IMR-90 (cell line): ENCODE results near the gene SRRM3. TPM values are rescaled to one million over a fixed set of nuclear protein-coding genes. Genes with fewer than 3 reads are reported as not detected.

ENCODE experiments used
- ATAC-seq: fragments of 200-7000 bp; cut with Tn5 transposase; 2 replicates; pipeline ENCODE4 v1.9.1; 2020; ENCODE audit warnings: low read depth, mild to moderate bottlenecking, moderate library complexity
- BruUV-seq: library from RNA; stranded (reverse); fragments of 400-500 nt; replicated peaks from 2 replicates; lab custom pipeline; 2021; lab: Mats Ljungman, UMichigan
- CTCF ChIA-PET: fragments of 300-600 bp; formaldehyde crosslinking; extraction: SDS; loops from one replicate; lab custom pipeline; 2021; ENCODE audit warnings: antibody characterized with exemption; lab: Yijun Ruan, JAX
- POLR2A ChIA-PET: fragments of 300-600 bp; sonication (Branson Sonifier 250); formaldehyde crosslinking; loops from one replicate; lab custom pipeline; 2022; ENCODE audit warnings: antibody characterized with exemption; ENCODE audit not compliant: unreplicated experiment; lab: Charles Lee
- DNase-seq: peaks from one replicate; pipeline ENCODE4 v3.0.0; 2013
- H2AFZ ChIP-seq: replicated peaks from 2 replicates; pipeline ENCODE3; 2013; ENCODE audit warnings: low read length, mild to moderate bottlenecking; ENCODE audit not compliant: poor library complexity
- H2AK5ac ChIP-seq: 2 replicates; pipeline ENCODE4 v1.6.1; 2013; ENCODE audit warnings: low read depth, low read length, inconsistent platforms
- H2AK9ac ChIP-seq: replicated peaks from 2 replicates; pipeline ENCODE3; 2013; ENCODE audit warnings: mild to moderate bottlenecking, low read depth, low read length, moderate library complexity; ENCODE audit not compliant: poor library complexity
- H2BK120ac ChIP-seq: 2 replicates; pipeline ENCODE4 v1.6.1; 2013; ENCODE audit warnings: low read depth, low read length, inconsistent platforms
- H2BK15ac ChIP-seq: 3 replicates; pipeline ENCODE4 v1.6.1; 2013; ENCODE audit warnings: low read depth, low read length, inconsistent platforms
- H2BK20ac ChIP-seq: 2 replicates; pipeline ENCODE4 v1.6.1; 2013; ENCODE audit warnings: low read depth, mild to moderate bottlenecking, inconsistent platforms, low read length, moderate library complexity
- H2BK5ac ChIP-seq: 2 replicates; pipeline ENCODE4 v1.6.1; 2013; ENCODE audit warnings: mild to moderate bottlenecking, low read depth, low read length, inconsistent platforms; ENCODE audit not compliant: poor library complexity, severe bottlenecking
- H3K14ac ChIP-seq: replicated peaks from 2 replicates; pipeline ENCODE4 v1.6.1; 2013; ENCODE audit warnings: low read depth, low read length, inconsistent platforms
- H3K18ac ChIP-seq: 2 replicates; pipeline ENCODE4 v1.6.1; 2013; ENCODE audit warnings: low read depth, low read length, control low read depth
- H3K23ac ChIP-seq: 2 replicates; pipeline ENCODE4 v1.6.1; 2013; ENCODE audit warnings: low read depth, low read length, inconsistent platforms
- H3K27ac ChIP-seq: 2 replicates; pipeline ENCODE4 v1.5.1; 2013; ENCODE audit warnings: mild to moderate bottlenecking, control low read depth, low read length; ENCODE audit not compliant: insufficient read depth
- H3K27me3 ChIP-seq: 2 replicates; pipeline ENCODE4 v1.6.1; 2013; ENCODE audit warnings: low read length; ENCODE audit not compliant: control insufficient read depth, insufficient read depth
- H3K36me3 ChIP-seq: 2 replicates; pipeline ENCODE4 v1.6.1; 2013; ENCODE audit warnings: low read length, mixed read lengths; ENCODE audit not compliant: control insufficient read depth, insufficient read depth
- H3K4ac ChIP-seq: 2 replicates; pipeline ENCODE4 v1.6.1; 2013; ENCODE audit warnings: low read depth, low read length, inconsistent platforms
- H3K4me1 ChIP-seq: 2 replicates; pipeline ENCODE4 v1.6.1; 2013; ENCODE audit warnings: low read length, mixed read lengths; ENCODE audit not compliant: control insufficient read depth, insufficient read depth
- H3K4me2 ChIP-seq: 2 replicates; pipeline ENCODE4 v1.6.1; 2013; ENCODE audit warnings: low read depth, mild to moderate bottlenecking, control low read depth, low read length, moderate library complexity
- H3K4me3 ChIP-seq: 2 replicates; pipeline ENCODE4 v1.5.1; 2013; ENCODE audit warnings: low read depth, mild to moderate bottlenecking, control low read depth, low read length, moderate library complexity; ENCODE audit not compliant: insufficient read depth
- H3K56ac ChIP-seq: 2 replicates; pipeline ENCODE4 v1.6.1; 2013; ENCODE audit warnings: low read length, inconsistent platforms; ENCODE audit not compliant: insufficient read depth; ENCODE audit errors: extremely low read depth
- H3K79me1 ChIP-seq, 2 experiments: 2 replicates each; pipeline ENCODE4 v1.6.1; 2013; ENCODE audit warnings: low read length in 2 of 2, inconsistent platforms in 1 of 2, low read depth in 1 of 2
- H3K9ac ChIP-seq: 2 replicates; pipeline ENCODE4 v1.6.1; 2013; ENCODE audit warnings: low read depth, low read length, control low read depth
- H3K9me1 ChIP-seq: 2 replicates; pipeline ENCODE4 v1.6.1; 2013; ENCODE audit warnings: low read length, inconsistent platforms; ENCODE audit not compliant: insufficient read depth
- H3K9me3 ChIP-seq: 2 replicates; pipeline ENCODE4 v1.6.1; 2013; ENCODE audit warnings: low read length; ENCODE audit not compliant: control insufficient read depth, insufficient read depth
- H4K20me1 ChIP-seq: 2 replicates; pipeline ENCODE4 v1.6.1; 2013; ENCODE audit warnings: low read length, inconsistent platforms; ENCODE audit not compliant: insufficient read depth
- H4K5ac ChIP-seq: 2 replicates; pipeline ENCODE4 v1.6.1; 2013; ENCODE audit warnings: mild to moderate bottlenecking, low read depth, low read length, control low read depth
- H4K8ac ChIP-seq, 2 experiments: 2 replicates each; pipeline ENCODE4 v1.6.1; 2013; ENCODE audit warnings: low read depth in 2 of 2, low read length in 2 of 2, control low read depth in 1 of 2, inconsistent platforms in 1 of 2
- H4K91ac ChIP-seq: 2 replicates; pipeline ENCODE4 v1.6.1; 2013; ENCODE audit warnings: low read depth, low read length, inconsistent platforms; ENCODE audit not compliant: insufficient read depth
- BHLHE40 ChIP-seq: fragments of 150-350 bp; IDR thresholded peaks from 2 replicates; pipeline ENCODE4 v1.6.1; 2016; ENCODE audit warnings: mild to moderate bottlenecking, low read depth, low read length
- CHD1 ChIP-seq: IDR thresholded peaks from 2 replicates; pipeline ENCODE4 v1.6.1; 2012; ENCODE audit warnings: low read depth, low read length, improper control_type of control experiment
- FOS ChIP-seq: fragments of 150-350 bp; IDR thresholded peaks from 2 replicates; pipeline ENCODE4 v1.6.1; 2016; ENCODE audit warnings: low read depth, low read length
- MAFK ChIP-seq: IDR thresholded peaks from 2 replicates; pipeline ENCODE4 v1.6.1; 2012; ENCODE audit warnings: low read depth, low read length, improper control_type of control experiment
- MAZ ChIP-seq: IDR thresholded peaks from 2 replicates; pipeline ENCODE4 v1.6.1; 2012; ENCODE audit warnings: low read depth, mild to moderate bottlenecking, low read length, improper control_type of control experiment, moderate library complexity, borderline replicate concordance
- RAD21 ChIP-seq: IDR thresholded peaks from 2 replicates; pipeline ENCODE4 v1.6.1; 2012; ENCODE audit warnings: low read length, improper control_type of control experiment
- RCOR1 ChIP-seq: IDR thresholded peaks from 2 replicates; pipeline ENCODE4 v1.6.1; 2012; ENCODE audit warnings: mild to moderate bottlenecking, low read length, improper control_type of control experiment; ENCODE audit not compliant: insufficient replicate concordance
- RFX5 ChIP-seq: IDR thresholded peaks from 2 replicates; pipeline ENCODE4 v1.8.0; 2012; ENCODE audit warnings: low read depth, mild to moderate bottlenecking, low read length, moderate library complexity
- SMC3 ChIP-seq: fragments of 150-350 bp; IDR thresholded peaks from 2 replicates; pipeline ENCODE4 v1.6.1; 2016; ENCODE audit warnings: low read depth, mild to moderate bottlenecking, antibody characterized with exemption, low read length, moderate library complexity
- WGBS, 2 experiments: methylation state at CpG; one replicate each; pipeline versions ENCODE4 v1.1.5 to v1.1.7; 2013; ENCODE audit warnings: missing lambda C conversion rate in 2 of 2; ENCODE audit not compliant: insufficient read length in 1 of 2; ENCODE audit errors: extremely low coverage in 2 of 2; 5-methylcytosine and 5-hydroxymethylcytosine counted together
- dilution Hi-C: fragments of 300-500 bp; cut with HindIII; formaldehyde crosslinking; loops from one replicate; pipeline ENCODE4 v1.14.3; 2018; ENCODE audit warnings: low sequenced_read_pairs; ENCODE audit not compliant: unreplicated experiment
- in situ Hi-C: fragments of 300-500 bp; cut with MboI; formaldehyde crosslinking; loops from 3 replicates; pipeline ENCODE4 v1.14.3; 2019; ENCODE audit warnings: low sequenced_read_pairs, inconsistent platforms, mixed read lengths
- intact Hi-C: fragments of 100-400 bp; cut with micrococcal nuclease; formaldehyde crosslinking; loops from 2 replicates; pipeline ENCODE4 v1.10.0; 2022
- polyA plus RNA-seq, 3 experiments: library from polyadenylated mRNA; depleted of rRNA; stranded (reverse); fragments of >200 nt; gene quantifications; 2 replicates each; pipeline ENCODE4 v1.2.3, GENCODE V29; 2012; ENCODE audit warnings: low replicate concordance in 1 of 3
- total RNA-seq: library from RNA; depleted of rRNA; stranded (reverse); fragments of >200 nt; gene quantifications from 2 replicates; pipeline ENCODE4 v1.2.3, GENCODE V29; 2012

The SRRM3 gene
- total and polyA plus RNA-seq, 2 of the 4 experiments (the other 2 are of a cell fraction) = 0.18 to 2.5 TPM

DNA sequence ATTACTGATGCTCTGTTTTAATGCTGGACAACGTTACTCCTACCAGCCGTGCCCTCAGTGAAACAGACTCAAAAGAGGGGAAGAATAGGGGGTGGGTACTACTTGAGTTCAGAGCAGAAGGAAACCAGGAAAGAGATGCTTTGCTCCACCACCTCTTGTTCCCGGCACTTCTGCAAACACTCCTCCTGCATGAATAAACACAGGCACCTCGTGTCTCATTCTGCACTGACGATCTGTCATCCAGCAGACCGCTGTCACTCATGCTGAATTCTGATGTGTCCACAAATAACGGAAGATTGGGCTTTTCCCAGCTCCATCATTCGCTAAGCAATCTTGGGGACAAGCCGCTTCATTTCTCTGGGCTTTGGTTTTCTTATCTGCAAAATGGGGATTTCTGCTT is 130.4 kb downstream of the SRRM3 start:
- in situ Hi-C loops (no loop called here), dilution Hi-C loops (no loop called here), intact Hi-C loops (no loop called here)
- H2BK20ac ChIP-seq = no peak overlapping the region
- H2BK15ac ChIP-seq = no peak overlapping the region
- H4K20me1 ChIP-seq = peaks cover 99% of the 10 kb centered on the region
- H4K8ac ChIP-seq = no peak overlapping the region
- H2BK5ac ChIP-seq = no peak overlapping the region
- H3K9me3 ChIP-seq = no peaks in the 10 kb centered on the region
- H3K56ac ChIP-seq = no peak overlapping the region
- POLR2A ChIA-PET = no interaction called here
- TF ChIP-seq CHD1 (no peak), RAD21 (no peak), BHLHE40 (no peak), RFX5 (no peak), SMC3 (no peak), MAFK (no peak), FOS (no peak), MAZ (no peak), RCOR1 (no peak)
- no peak overlapping the region for H3K23ac ChIP-seq
- peaks cover 15% of the 10 kb centered on the region for H3K4me1 ChIP-seq
- no peak overlapping the region for H3K4ac ChIP-seq
- no peak overlapping the region for H2AK9ac ChIP-seq
- no peak overlapping the region for H3K27ac ChIP-seq
- WGBS, 2 experiments = no CpG with 5 or more reads among the region's 9 CpGs
- H3K4me2 ChIP-seq = no peak overlapping the region
- no peak overlapping the region for H2BK120ac ChIP-seq
- no peak overlapping the region for H4K5ac ChIP-seq
- peaks cover 40% of the 10 kb centered on the region for H3K36me3 ChIP-seq
- no peak overlapping the region for H3K9ac ChIP-seq
- peaks cover 33% of the 10 kb centered on the region for H3K9me1 ChIP-seq
- no peaks in the 10 kb centered on the region for H3K27me3 ChIP-seq
- no peak overlapping the region for H3K4me3 ChIP-seq
- no peak overlapping the region for H3K18ac ChIP-seq
- H2AK5ac ChIP-seq = no peak overlapping the region
- no peak overlapping the region for H2AFZ ChIP-seq
- no TSS peak for BruUV-seq
- ATAC-seq (no peak), DNase-seq (no peak)
- CTCF ChIA-PET = no interaction called here
- H3K14ac ChIP-seq = no peak overlapping the region
- peaks cover 4 to 77% of the 10 kb centered on the region in 2 experiments; a peak in 3 of 4 replicates for H3K79me1 ChIP-seq
- no peak overlapping the region for H4K91ac ChIP-seq
